Neural progenitor cell (in vitro differentiated cells): ENCODE measurements around the gene CRACDL.

ENCODE experiments used
- EZH2phosphoT487 ChIP-seq: fragments of 200-600 bp; sonication (generic); IDR thresholded peaks from 2 replicates; pipeline ENCODE4 v1.6.1; 2017; ENCODE audit warnings: antibody characterized with exemption
- TF ChIP-seq, protein P1 (sequence below): fragments of 200-600 bp; sonication (generic); IDR thresholded peaks from 2 replicates; pipeline ENCODE4 v1.5.1; 2017; ENCODE audit warnings: antibody characterized with exemption, mild to moderate bottlenecking

DNA sequence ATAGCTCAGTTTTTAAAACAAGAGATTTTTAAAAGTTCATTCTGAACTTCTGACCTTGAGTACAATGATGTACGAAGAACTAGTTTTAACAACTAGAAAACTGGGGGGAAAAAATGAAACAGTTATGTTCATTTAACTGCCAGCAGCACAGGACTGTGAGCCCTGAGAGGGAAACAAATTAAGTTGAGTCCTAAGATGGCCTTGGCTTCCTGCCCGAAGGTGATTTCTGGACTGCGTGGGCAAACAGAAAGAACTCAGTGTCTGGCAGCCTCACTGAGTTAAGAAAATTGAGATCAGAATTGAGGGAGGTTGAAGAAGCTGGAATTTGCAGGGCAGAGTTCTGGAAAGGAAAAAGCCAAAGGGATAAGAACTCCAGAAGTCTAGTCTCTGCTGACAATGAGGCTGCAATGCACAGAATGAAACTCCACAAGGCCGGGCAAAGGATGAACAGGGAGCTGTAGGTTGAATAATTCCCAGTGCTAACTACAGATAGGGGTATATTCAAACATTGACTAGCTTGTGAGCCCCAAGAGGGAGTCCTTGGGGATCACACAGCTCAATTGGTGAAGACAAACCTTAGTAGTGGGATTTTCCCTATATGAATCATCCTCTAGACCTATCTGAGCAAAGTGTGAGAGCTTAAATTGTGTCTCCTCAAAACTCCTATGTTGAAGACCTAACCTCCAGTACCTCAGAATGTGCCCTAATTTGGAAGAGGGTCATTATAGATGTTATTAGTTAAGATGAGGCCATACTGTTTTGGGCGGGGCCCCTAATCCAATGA, 13.1 kb upstream of the CRACDL start:
- TF ChIP-seq, protein P1, sequence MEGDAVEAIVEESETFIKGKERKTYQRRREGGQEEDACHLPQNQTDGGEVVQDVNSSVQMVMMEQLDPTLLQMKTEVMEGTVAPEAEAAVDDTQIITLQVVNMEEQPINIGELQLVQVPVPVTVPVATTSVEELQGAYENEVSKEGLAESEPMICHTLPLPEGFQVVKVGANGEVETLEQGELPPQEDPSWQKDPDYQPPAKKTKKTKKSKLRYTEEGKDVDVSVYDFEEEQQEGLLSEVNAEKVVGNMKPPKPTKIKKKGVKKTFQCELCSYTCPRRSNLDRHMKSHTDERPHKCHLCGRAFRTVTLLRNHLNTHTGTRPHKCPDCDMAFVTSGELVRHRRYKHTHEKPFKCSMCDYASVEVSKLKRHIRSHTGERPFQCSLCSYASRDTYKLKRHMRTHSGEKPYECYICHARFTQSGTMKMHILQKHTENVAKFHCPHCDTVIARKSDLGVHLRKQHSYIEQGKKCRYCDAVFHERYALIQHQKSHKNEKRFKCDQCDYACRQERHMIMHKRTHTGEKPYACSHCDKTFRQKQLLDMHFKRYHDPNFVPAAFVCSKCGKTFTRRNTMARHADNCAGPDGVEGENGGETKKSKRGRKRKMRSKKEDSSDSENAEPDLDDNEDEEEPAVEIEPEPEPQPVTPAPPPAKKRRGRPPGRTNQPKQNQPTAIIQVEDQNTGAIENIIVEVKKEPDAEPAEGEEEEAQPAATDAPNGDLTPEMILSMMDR: no peak
- TF ChIP-seq EZH2phosphoT487: no peak
